Activated CD8-positive, alpha-beta T cell treated with anti-CD3 and anti-CD28 coated beads, Interleukin-2, amount 10 ng/mL, durations not matched to agents 7 days and 5 days (primary cell): ENCODE data around the gene SF3A2. TPM values are rescaled to one million over a fixed set of nuclear protein-coding genes. Genes with fewer than 3 reads are reported as not detected.

Source experiments
- ATAC-seq: fragments of 150-1000 bp; cut with Tn5 transposase; one replicate; pipeline ENCODE4 v1.10.0; 2021; ENCODE audit warnings: moderate library complexity
- CTCF ChIA-PET: fragments of 350-600 bp; sonication (Branson Sonifier 250); formaldehyde crosslinking; loops from one replicate; lab custom pipeline; 2021; ENCODE audit warnings: antibody characterized with exemption; lab: Charles Lee
- POLR2A ChIA-PET: fragments of 350-600 bp; sonication (Branson Sonifier 250); formaldehyde crosslinking; loops from one replicate; lab custom pipeline; 2021; ENCODE audit warnings: antibody characterized with exemption; lab: Charles Lee
- DNase-seq: peaks from one replicate; pipeline ENCODE4 v3.0.0-alpha.2; 2020
- H3K27ac Mint-ChIP-seq: one replicate; pipeline ENCODE4 v1.8.0; 2021; ENCODE audit warnings: mild to moderate bottlenecking, mixed read lengths
- H3K27me3 Mint-ChIP-seq: one replicate; pipeline ENCODE4 v1.8.0; 2021; ENCODE audit warnings: low read depth, mixed read lengths
- H3K36me3 Mint-ChIP-seq: one replicate; pipeline ENCODE4 v1.8.0; 2021; ENCODE audit warnings: low read depth, mixed read lengths
- H3K4me1 Mint-ChIP-seq: one replicate; pipeline ENCODE4 v1.8.0; 2021; ENCODE audit warnings: low read depth, mixed read lengths
- H3K4me3 Mint-ChIP-seq: one replicate; pipeline ENCODE4 v1.8.0; 2021; ENCODE audit warnings: mild to moderate bottlenecking, mixed read lengths
- H3K9me3 Mint-ChIP-seq: one replicate; pipeline ENCODE4 v1.8.0; 2022; ENCODE audit warnings: mixed read lengths; ENCODE audit not compliant: insufficient read depth
- total RNA-seq, 2 experiments: library from RNA; stranded (reverse); gene quantifications; one replicate each; pipeline ENCODE4 v1.2.3, GENCODE V29; 2021

Gene SF3A2
- total RNA-seq, 2 experiments from 2014 or later, result 157 to 163 TPM

- no peak for ATAC-seq
- Mint-ChIP-seq H3K27me3 (no peaks in the 10 kb centered on the region), H3K27ac (peak overlapping the region; percentile 100), H3K4me3 (peak overlapping the region; percentile 99), H3K4me1 (peaks cover 69% of the 10 kb centered on the region), H3K36me3 (peaks cover 64% of the 10 kb centered on the region), H3K9me3 (no peaks in the 10 kb centered on the region)
- ChIA-PET POLR2A (interaction anchor here (0.8 to 4.6 kb wide), 7 partner anchors 10 to 219 kb away, joined by 3 to 30 read pairs (median 5); partner anchors contain the start of gene LMNB2), CTCF (interaction anchor here (0.8 to 4.0 kb wide), 11 partner anchors 16 to 383 kb away, joined by 3 to 32 read pairs (median 4); partner anchors contain the start of gene AP3D1)
- no peak for DNase-seq
Measured at GRCh38 chr19:2237051-2237868, 636 bp downstream of the SF3A2 start.

DNA sequence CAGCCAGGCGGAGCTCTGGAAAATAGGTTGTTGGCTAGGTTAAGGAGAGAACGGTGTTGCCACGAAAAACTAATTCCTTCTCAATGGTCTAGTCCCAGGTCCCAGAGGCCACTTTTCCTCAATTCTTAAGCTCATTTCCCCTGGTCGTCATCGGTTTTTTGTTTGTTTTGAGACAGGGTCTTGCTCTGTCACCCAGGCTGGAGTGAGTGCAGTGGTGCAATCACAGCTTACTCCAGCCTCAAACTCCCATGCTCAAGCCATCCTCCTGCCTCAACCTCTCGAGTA lies 1.2 kb downstream of the SF3A2 start:
- ChIA-PET CTCF (interaction anchor here (0.8 to 4.0 kb wide), 14 partner anchors 15 to 383 kb away, joined by 3 to 32 read pairs (median 4); partner anchors contain the start of genes AP3D1, LSM7 and SPPL2B), POLR2A (interaction anchor here (0.8 to 4.6 kb wide), 8 partner anchors 10 to 219 kb away, joined by 3 to 30 read pairs (median 4); partner anchors contain the start of genes LMNB2 and LSM7)
- peaks cover 75% of the 10 kb centered on the region for H3K4me1 Mint-ChIP-seq
- no peak for ATAC-seq
- H3K4me3 Mint-ChIP-seq, result peak overlapping the region; percentile 99
- no peak for DNase-seq
- H3K27me3 Mint-ChIP-seq, result no peaks in the 10 kb centered on the region
- H3K36me3 Mint-ChIP-seq, result peaks cover 64% of the 10 kb centered on the region
- H3K27ac Mint-ChIP-seq, result peak overlapping the region; percentile 100
- no peaks in the 10 kb centered on the region for H3K9me3 Mint-ChIP-seq

DNA sequence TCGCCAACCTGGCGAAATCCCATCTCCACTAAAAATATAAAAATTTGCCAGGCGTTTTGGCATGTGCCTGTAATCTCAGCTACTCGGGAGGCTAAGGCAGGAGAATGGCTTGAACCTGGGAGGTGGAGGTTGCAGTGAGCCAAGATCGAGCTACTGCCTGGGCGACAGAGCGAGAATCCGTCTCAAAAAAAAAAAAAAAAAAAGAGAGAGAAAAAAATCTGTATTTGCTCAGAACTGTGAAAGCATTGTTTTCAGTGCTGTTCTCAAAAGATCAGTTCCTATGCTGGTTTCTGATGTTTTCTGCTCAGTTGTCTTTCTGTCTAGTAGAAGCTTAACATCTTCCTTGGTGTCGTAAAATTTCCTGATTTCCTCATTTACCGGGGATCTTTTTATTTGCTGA lies 2.5 kb downstream of the SF3A2 start:
- ChIA-PET CTCF (interaction anchor here (0.9 to 4.0 kb wide), 11 partner anchors 14 to 382 kb away, joined by 4 to 32 read pairs (median 7); partner anchors contain the start of genes LSM7 and SPPL2B), POLR2A (interaction anchor here (0.7 to 4.6 kb wide), 8 partner anchors 10 to 186 kb away, joined by 3 to 30 read pairs (median 7); partner anchors contain the start of genes AMH, JSRP1 and LSM7)
- H3K4me3 Mint-ChIP-seq, result peak overlapping the region; percentile 99
- peaks cover 67% of the 10 kb centered on the region for H3K4me1 Mint-ChIP-seq
- DNase-seq (no peak), ATAC-seq (no peak)
- peak overlapping the region; percentile 100 for H3K27ac Mint-ChIP-seq
- H3K36me3 Mint-ChIP-seq, result peaks cover 61% of the 10 kb centered on the region
- no peaks in the 10 kb centered on the region for H3K27me3 Mint-ChIP-seq
- H3K9me3 Mint-ChIP-seq, result no peaks in the 10 kb centered on the region

DNA sequence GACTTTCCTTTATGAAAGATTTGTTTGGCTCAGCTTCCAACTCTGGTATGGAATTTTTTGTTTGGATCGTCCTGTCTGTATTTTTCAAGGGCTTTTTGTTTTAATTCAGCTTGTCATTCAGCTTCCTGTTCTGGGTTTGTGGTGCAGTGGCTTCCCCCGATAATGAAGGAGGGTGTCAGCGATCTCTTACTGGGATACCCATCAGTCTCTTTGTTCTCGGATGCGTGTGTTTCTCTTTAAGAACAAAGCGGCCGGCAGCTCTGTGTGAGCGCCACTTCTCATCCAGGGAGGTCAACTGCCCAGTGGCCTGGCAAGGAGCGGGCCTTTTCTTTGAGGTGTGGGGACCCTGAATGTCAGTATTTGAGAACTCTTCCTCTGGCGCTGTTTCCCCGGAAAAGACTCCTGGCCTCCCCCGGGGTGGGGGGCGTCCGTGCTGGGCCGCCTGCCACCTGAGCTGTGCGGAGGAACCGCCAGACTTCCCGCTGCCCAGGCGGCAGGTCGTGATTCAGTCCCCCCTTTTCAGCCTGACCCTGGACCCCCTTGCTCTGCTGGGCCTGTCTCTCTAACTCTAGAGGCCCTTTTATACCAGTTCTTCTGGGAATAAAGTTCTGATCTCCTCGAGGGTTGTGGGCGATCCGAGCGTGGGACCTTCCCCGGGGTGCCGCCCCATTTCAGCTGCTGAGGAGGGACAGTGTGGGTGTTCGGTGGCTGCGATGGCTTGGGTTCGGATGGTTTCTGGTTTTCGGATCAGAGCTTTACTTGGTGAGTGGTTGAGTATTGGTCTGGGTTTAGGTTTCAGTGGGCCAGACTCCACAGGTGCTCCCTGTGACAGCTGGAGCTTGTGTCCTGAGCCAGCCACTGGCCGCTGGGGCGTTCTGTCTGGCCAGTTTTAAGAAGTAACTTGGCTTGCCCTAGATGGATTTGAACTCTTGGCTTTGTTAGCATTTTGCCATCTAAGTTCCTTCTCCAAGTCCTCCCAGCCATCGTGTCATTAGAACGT lies 3.4 kb downstream of the SF3A2 start:
- DNase-seq (peak; percentile 71), ATAC-seq (no peak)
- Mint-ChIP-seq H3K9me3 (no peaks in the 10 kb centered on the region), H3K4me3 (peak overlapping the region; percentile 99), H3K4me1 (peaks cover 58% of the 10 kb centered on the region), H3K27ac (peak overlapping the region; percentile 100), H3K36me3 (peaks cover 62% of the 10 kb centered on the region), H3K27me3 (no peaks in the 10 kb centered on the region)
- ChIA-PET CTCF (interaction anchor here (0.9 to 4.0 kb wide), 10 partner anchors 13 to 154 kb away, joined by 3 to 32 read pairs (median 6); no protein-coding TSS in a partner anchor), POLR2A (interaction anchor here (0.8 to 4.6 kb wide), 9 partner anchors 9 to 322 kb away, joined by 3 to 30 read pairs (median 4); partner anchors contain the start of genes AMH, JSRP1 and LSM7)

DNA sequence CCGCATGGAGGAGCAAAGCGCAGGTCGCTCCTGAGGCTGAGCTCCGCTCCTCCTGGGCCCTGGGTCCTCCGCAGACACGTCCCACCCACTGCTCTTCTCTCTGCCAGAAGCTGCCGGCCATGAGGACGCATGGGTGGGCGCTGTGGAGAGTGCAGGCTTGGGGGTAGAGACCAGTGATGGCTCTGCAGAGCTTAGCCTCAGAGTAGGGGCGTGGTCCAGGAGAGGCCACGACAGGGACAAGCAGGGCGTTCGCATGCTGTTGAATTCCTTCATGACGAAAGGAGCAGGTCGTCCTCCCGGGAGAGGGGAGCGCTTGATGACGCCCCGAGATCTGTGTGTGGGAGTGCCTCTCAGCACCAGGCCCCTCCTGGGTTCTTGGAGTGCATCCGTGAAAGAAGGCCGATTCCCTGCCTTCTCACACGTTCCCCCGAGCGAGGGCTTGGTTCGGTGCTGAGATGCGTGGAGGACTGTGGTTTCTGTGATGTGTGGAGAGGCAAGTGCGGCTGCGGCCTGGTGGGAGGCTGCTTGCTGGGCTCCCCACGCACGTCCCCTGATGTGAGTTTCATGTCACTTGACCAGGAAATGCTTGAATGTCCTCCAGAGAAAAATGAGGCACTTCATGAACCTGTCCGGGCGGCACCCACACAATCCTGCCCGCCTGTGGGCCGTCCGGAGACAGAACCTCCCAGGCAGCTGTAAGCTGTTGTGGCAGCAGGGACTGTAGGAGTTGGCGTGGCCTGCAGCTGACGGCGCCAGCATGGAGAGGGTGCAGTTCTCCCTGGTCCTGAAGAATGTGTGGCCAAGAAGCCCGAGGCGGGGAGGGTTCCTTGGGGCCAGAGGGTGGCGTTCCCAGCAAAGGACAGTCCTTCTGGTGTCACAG lies 4.5 kb downstream of the SF3A2 start:
- CTCF ChIA-PET, result interaction anchor here (1.4 to 4.0 kb wide), 6 partner anchors 12 to 151 kb away, joined by 3 to 25 read pairs (median 8); no protein-coding TSS in a partner anchor
- Mint-ChIP-seq H3K27me3 (no peaks in the 10 kb centered on the region), H3K4me1 (peaks cover 56% of the 10 kb centered on the region), H3K4me3 (peak overlapping the region; percentile 99), H3K36me3 (peaks cover 66% of the 10 kb centered on the region), H3K27ac (peak overlapping the region; percentile 80), H3K9me3 (no peaks in the 10 kb centered on the region)
- no peak for DNase-seq
- no peak for ATAC-seq
- POLR2A ChIA-PET, result interaction anchor here (0.5 to 4.6 kb wide), 6 partner anchors 8 to 1644 kb away, joined by 3 to 30 read pairs (median 6); partner anchors contain the start of gene AMH

DNA sequence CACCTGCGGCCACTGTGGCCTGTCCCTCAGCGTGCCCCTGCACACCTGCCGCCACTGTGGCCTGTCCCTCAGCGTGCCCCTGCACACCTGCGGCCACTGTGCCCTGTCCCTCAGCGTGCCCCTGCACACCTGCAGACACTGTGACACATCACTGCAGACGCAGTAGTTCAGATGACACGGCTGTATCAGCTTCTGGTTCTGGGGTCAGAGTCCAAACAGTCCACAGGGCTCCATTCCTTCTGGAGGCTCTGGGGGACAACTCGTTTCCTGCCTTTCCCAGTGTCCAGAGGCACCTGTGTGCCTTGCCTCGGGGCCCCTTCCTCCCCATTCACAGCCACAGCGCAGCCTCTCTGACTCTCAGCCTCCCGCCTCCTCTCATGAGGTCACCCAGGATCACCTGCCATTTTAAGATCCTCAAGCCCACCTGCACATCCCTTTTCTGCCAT lies 5.5 kb downstream of the SF3A2 start:
- no peak for DNase-seq
- Mint-ChIP-seq H3K9me3 (no peaks in the 10 kb centered on the region), H3K4me3 (no peak overlapping the region), H3K4me1 (peaks cover 54% of the 10 kb centered on the region), H3K27ac (no peak overlapping the region), H3K27me3 (no peaks in the 10 kb centered on the region), H3K36me3 (peaks cover 68% of the 10 kb centered on the region)
- ChIA-PET CTCF (interaction anchor here (2.3 kb wide), 1 partner anchor 29 kb away, joined by 5 read pairs; no protein-coding TSS in a partner anchor), POLR2A (no interaction called here)
- no peak for ATAC-seq

- peaks cover 49% of the 10 kb centered on the region for H3K4me1 Mint-ChIP-seq
- no peaks in the 10 kb centered on the region for H3K9me3 Mint-ChIP-seq
- ChIA-PET POLR2A (no interaction called here), CTCF (no interaction called here)
- no peaks in the 10 kb centered on the region for H3K27me3 Mint-ChIP-seq
- no peak overlapping the region for H3K27ac Mint-ChIP-seq
- peaks cover 66% of the 10 kb centered on the region for H3K36me3 Mint-ChIP-seq
- ATAC-seq (no peak), DNase-seq (no peak)
- no peak overlapping the region for H3K4me3 Mint-ChIP-seq
Measured at GRCh38 chr19:2242816-2243215, 6.2 kb downstream of the SF3A2 start.

GRCh38 chr19:2243274-2244124 lies 6.9 kb downstream of the SF3A2 start:
- DNase-seq, result no peak
- POLR2A ChIA-PET, result no interaction called here

DNA sequence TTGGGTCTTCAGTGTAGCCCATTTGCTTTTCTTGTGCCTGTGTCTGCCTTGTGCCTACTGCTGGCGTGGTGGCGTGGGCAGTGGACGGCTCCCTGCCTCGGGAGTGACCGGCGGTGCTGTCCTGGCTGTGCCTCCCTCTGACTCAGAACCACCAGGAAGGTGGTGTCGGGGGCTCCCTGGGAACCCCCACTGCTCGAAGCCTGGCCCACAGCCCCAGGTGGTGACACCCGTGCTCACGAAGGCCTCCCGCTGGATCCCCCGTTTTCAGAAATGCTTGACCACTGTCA lies 7.4 kb downstream of the SF3A2 start:
- CTCF ChIA-PET, result no interaction called here
- H3K27ac Mint-ChIP-seq, result no peak overlapping the region
- no peak overlapping the region for H3K4me3 Mint-ChIP-seq
- peaks cover 61% of the 10 kb centered on the region for H3K36me3 Mint-ChIP-seq
- ATAC-seq, result no peak
- no peak for DNase-seq
- peaks cover 36% of the 10 kb centered on the region for H3K4me1 Mint-ChIP-seq
- POLR2A ChIA-PET, result no interaction called here
- no peaks in the 10 kb centered on the region for H3K27me3 Mint-ChIP-seq
- no peaks in the 10 kb centered on the region for H3K9me3 Mint-ChIP-seq

More at GRCh38 chr19:2243274-2244124, 6.9 kb downstream of the SF3A2 start:
- no peaks in the 10 kb centered on the region for H3K27me3 Mint-ChIP-seq
- peaks cover 61% of the 10 kb centered on the region for H3K36me3 Mint-ChIP-seq
- no peak overlapping the region for H3K4me3 Mint-ChIP-seq
- H3K4me1 Mint-ChIP-seq, result peaks cover 42% of the 10 kb centered on the region
- ATAC-seq, result no peak
- H3K9me3 Mint-ChIP-seq, result no peaks in the 10 kb centered on the region
- H3K27ac Mint-ChIP-seq, result no peak overlapping the region
- CTCF ChIA-PET, result no interaction called here

- Mint-ChIP-seq H3K4me1 (peaks cover 32% of the 10 kb centered on the region), H3K4me3 (no peak overlapping the region), H3K36me3 (peaks cover 58% of the 10 kb centered on the region), H3K9me3 (no peaks in the 10 kb centered on the region), H3K27me3 (no peaks in the 10 kb centered on the region), H3K27ac (no peak overlapping the region)
- ChIA-PET POLR2A (interaction anchor here (1.1 kb wide), 1 partner anchor 14 kb away, joined by 4 read pairs; no protein-coding TSS in a partner anchor), CTCF (no interaction called here)
- DNase-seq (no peak), ATAC-seq (no peak)
Measured at GRCh38 chr19:2244486-2244885, 7.9 kb downstream of the SF3A2 start.
